Keratinocyte (primary cell): ENCODE results near the gene SALL4. TPM values are rescaled to one million over a fixed set of nuclear protein-coding genes. Genes with fewer than 3 reads are reported as not detected.

Source experiments
- DNase-seq: peaks from one replicate; pipeline ENCODE4 v3.0.0-alpha.2; 2011; ENCODE audit warnings: low read depth, missing footprints, low spot score
- FAIRE-seq: peaks from 2 replicates; lab custom pipeline; 2011; peaks lifted over from hg19 to GRCh38; lab: Jason Lieb, UNC
- H2AFZ ChIP-seq: 2 replicates; pipeline ENCODE4 v1.6.0; 2012; ENCODE audit warnings: low read length, control low read depth, inconsistent platforms; ENCODE audit not compliant: control insufficient read depth
- H3K27ac ChIP-seq: 2 replicates; pipeline ENCODE4 v1.5.1; 2011; ENCODE audit warnings: low read length; ENCODE audit not compliant: control insufficient read depth, insufficient read depth
- H3K27me3 ChIP-seq: 3 replicates; pipeline ENCODE4 v1.6.0; 2011; ENCODE audit warnings: low read length; ENCODE audit not compliant: control insufficient read depth, insufficient read depth; ENCODE audit errors: extremely low read depth
- H3K36me3 ChIP-seq, 2 experiments: 2 replicates in 1 of 2; 3 replicates in 1 of 2; pipeline ENCODE4 v1.5.1; 2011; ENCODE audit warnings: low read length in 2 of 2, mild to moderate bottlenecking in 1 of 2; ENCODE audit not compliant: control insufficient read depth in 2 of 2, insufficient read depth in 2 of 2; ENCODE audit errors: extremely low read depth in 1 of 2
- H3K4me1 ChIP-seq: 3 replicates; pipeline ENCODE4 v1.5.1; 2011; ENCODE audit warnings: low read length; ENCODE audit not compliant: control insufficient read depth, insufficient read depth; ENCODE audit errors: extremely low read depth
- H3K4me2 ChIP-seq: 3 replicates; pipeline ENCODE4 v1.6.0; 2011; ENCODE audit warnings: low read depth, low read length; ENCODE audit not compliant: control insufficient read depth, insufficient read depth; ENCODE audit errors: extremely low read depth
- H3K4me3 ChIP-seq, 3 experiments: fragments of 200-600 bp in 1 of 3; sonication (generic) in 1 of 3; 2 replicates in 2 of 3; 3 replicates in 1 of 3; pipeline ENCODE4 v1.5.1; 2011 to 2016; ENCODE audit warnings: low read length in 3 of 3, mild to moderate bottlenecking in 3 of 3, control low read depth in 2 of 3, inconsistent platforms in 1 of 3, low read depth in 1 of 3, mixed read lengths in 1 of 3, mixed run types in 1 of 3, moderate library complexity in 1 of 3; ENCODE audit not compliant: control insufficient read depth in 2 of 3, insufficient read depth in 2 of 3; ENCODE audit errors: extremely low read depth in 1 of 3
- H3K79me2 ChIP-seq: 2 replicates; pipeline ENCODE4 v1.6.0; 2012; ENCODE audit warnings: low read length; ENCODE audit not compliant: control insufficient read depth, insufficient read depth
- H3K9ac ChIP-seq: 3 replicates; pipeline ENCODE4 v1.6.0; 2011; ENCODE audit warnings: low read length; ENCODE audit not compliant: control insufficient read depth, insufficient read depth; ENCODE audit errors: extremely low read depth
- H3K9me1 ChIP-seq: 3 replicates; pipeline ENCODE4 v1.6.0; 2011; ENCODE audit warnings: low read length; ENCODE audit not compliant: control insufficient read depth, insufficient read depth; ENCODE audit errors: extremely low read depth
- H3K9me3 ChIP-seq: 2 replicates; pipeline ENCODE4 v1.5.1; 2012; ENCODE audit warnings: low read depth, low read length; ENCODE audit not compliant: control insufficient read depth
- H4K20me1 ChIP-seq: 3 replicates; pipeline ENCODE4 v1.6.0; 2011; ENCODE audit warnings: low read length; ENCODE audit not compliant: control insufficient read depth, insufficient read depth; ENCODE audit errors: extremely low read depth
- EZH2 ChIP-seq: IDR thresholded peaks from one replicate; pipeline ENCODE4 v1.6.1; 2012; ENCODE audit warnings: inconsistent platforms, mild to moderate bottlenecking, low read length, moderate library complexity
- dilution Hi-C: fragments of 300-500 bp; cut with MboI; formaldehyde crosslinking; loops from one replicate; pipeline ENCODE4 v1.7.0; 2020; ENCODE audit warnings: low sequenced_read_pairs; ENCODE audit not compliant: extremely low pct_ligation_motif_present
- polyA plus RNA-seq, 5 experiments: library from polyadenylated mRNA; depleted of rRNA in 3 of 5; stranded (reverse) in 3 of 5; stranded (forward) in 1 of 5; unstranded in 1 of 5; fragments of >200 nt; gene quantifications; 1 replicate in 1 of 5; 2 replicates in 3 of 5; 3 replicates in 1 of 5; pipeline versions ENCODE4 v1.2.1 to v1.2.3, GENCODE V29; 2011 to 2012; ENCODE audit warnings: missing spikeins in 2 of 5, low read depth in 1 of 5, low replicate concordance in 1 of 5
- TF ChIP-seq, protein P1 (sequence below), 3 experiments: IDR thresholded peaks in 1 of 3; conservative IDR thresholded peaks in 1 of 3; optimal IDR thresholded peaks in 1 of 3; 2 replicates in 2 of 3; 3 replicates in 1 of 3; pipeline versions ENCODE3 to v1.5.1; 2011; ENCODE audit warnings: low read length in 3 of 3, mild to moderate bottlenecking in 3 of 3, moderate library complexity in 2 of 3, control low read depth in 1 of 3, inconsistent platforms in 1 of 3; ENCODE audit not compliant: insufficient read depth in 2 of 3; ENCODE audit errors: extremely low read depth in 1 of 3

SALL4 gene
- polyA plus RNA-seq, 1 donor (not counting 4 experiments of a cell fraction or from before 2014, with no cell fraction given) = 0.04 TPM

GRCh38 chr20:51832276-51832675, 30.0 kb upstream of the SALL4 start:
- peaks cover 5% of the 10 kb centered on the region for H3K27me3 ChIP-seq
- H3K9me1 ChIP-seq = no peaks in the 10 kb centered on the region
- H4K20me1 ChIP-seq = no peaks in the 10 kb centered on the region
- H3K36me3 ChIP-seq = no peaks in the 10 kb centered on the region
- DNase-seq (no peak), FAIRE-seq (no peak)
- TF ChIP-seq, protein P1, sequence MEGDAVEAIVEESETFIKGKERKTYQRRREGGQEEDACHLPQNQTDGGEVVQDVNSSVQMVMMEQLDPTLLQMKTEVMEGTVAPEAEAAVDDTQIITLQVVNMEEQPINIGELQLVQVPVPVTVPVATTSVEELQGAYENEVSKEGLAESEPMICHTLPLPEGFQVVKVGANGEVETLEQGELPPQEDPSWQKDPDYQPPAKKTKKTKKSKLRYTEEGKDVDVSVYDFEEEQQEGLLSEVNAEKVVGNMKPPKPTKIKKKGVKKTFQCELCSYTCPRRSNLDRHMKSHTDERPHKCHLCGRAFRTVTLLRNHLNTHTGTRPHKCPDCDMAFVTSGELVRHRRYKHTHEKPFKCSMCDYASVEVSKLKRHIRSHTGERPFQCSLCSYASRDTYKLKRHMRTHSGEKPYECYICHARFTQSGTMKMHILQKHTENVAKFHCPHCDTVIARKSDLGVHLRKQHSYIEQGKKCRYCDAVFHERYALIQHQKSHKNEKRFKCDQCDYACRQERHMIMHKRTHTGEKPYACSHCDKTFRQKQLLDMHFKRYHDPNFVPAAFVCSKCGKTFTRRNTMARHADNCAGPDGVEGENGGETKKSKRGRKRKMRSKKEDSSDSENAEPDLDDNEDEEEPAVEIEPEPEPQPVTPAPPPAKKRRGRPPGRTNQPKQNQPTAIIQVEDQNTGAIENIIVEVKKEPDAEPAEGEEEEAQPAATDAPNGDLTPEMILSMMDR (optimal IDR thresholded peaks at IDR 0.05 in 1 of 3, IDR thresholded peaks at IDR 0.05 in 1 of 3, conservative IDR thresholded peaks at IDR 0.05 in 1 of 3; ENCODE audit: extremely low read depth in 1 of 3, insufficient read depth in 2 of 3, low read length in 3 of 3) = no peak
- TF ChIP-seq EZH2 = no peak
- no peaks in the 10 kb centered on the region for H3K79me2 ChIP-seq
- no peak overlapping the region for H3K4me2 ChIP-seq
- no peak overlapping the region for H3K9ac ChIP-seq
- no peaks in the 10 kb centered on the region for H3K9me3 ChIP-seq
- no peak overlapping the region for H3K4me3 ChIP-seq
- H3K4me1 ChIP-seq = no peaks in the 10 kb centered on the region
- dilution Hi-C loops = no loop called here
- H2AFZ ChIP-seq = no peak overlapping the region
- no peak overlapping the region for H3K27ac ChIP-seq

DNA sequence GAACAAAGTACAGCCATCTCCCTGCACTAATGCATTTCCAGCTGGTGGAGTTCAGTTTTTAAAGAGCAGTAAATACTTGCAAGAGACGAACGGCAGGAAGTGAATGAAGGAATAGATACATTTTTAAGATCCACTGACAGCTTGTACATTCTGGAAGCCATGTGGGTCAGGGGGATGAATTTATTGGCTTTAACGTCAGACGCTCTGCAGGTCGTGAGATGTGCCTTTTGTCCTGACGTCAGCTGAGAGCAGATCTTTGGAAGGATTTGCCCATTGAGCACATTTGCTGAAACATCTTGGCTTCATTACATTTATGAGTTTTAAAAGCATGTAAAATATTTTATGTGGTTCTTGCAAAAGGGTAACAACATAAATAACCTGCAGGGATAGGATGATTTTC, 29.5 kb upstream of the SALL4 start:
- Histone ChIP-seq H3K27ac (no peak overlapping the region), H3K9ac (no peak overlapping the region), H3K79me2 (no peaks in the 10 kb centered on the region), H3K36me3 (no peaks in the 10 kb centered on the region), H3K27me3 (peaks cover 5% of the 10 kb centered on the region), H3K9me3 (no peaks in the 10 kb centered on the region), H3K4me3 (no peak overlapping the region), H2AFZ (no peak overlapping the region), H3K4me2 (no peak overlapping the region), H4K20me1 (no peaks in the 10 kb centered on the region), H3K9me1 (no peaks in the 10 kb centered on the region), H3K4me1 (no peaks in the 10 kb centered on the region)
- no peak for DNase-seq
- TF ChIP-seq, protein P1 (optimal IDR thresholded peaks at IDR 0.05 in 1 of 3, IDR thresholded peaks at IDR 0.05 in 1 of 3, conservative IDR thresholded peaks at IDR 0.05 in 1 of 3; ENCODE audit: extremely low read depth in 1 of 3, insufficient read depth in 2 of 3, low read length in 3 of 3) = no peak
- TF ChIP-seq EZH2 = no peak
- dilution Hi-C loops = no loop called here
- no peak for FAIRE-seq
